NB4 (cell line): ENCODE results near the gene NDUFAF7.
A peak's percentile ranks its signal among the peaks of the same experiment; 100 is the strongest.

ENCODE experiments used
- DNase-seq: peaks from one replicate; pipeline ENCODE4 v3.0.0; 2010; ENCODE audit warnings: low read depth
- H3K4me3 ChIP-seq: one replicate; pipeline ENCODE4 v1.5.1; 2011; ENCODE audit warnings: mild to moderate bottlenecking, low read depth, low read length, moderate library complexity
- CTCF ChIP-seq: IDR thresholded peaks from one replicate; pipeline ENCODE4 v1.5.1; 2012; ENCODE audit warnings: low read depth, low read length
- MAX ChIP-seq: IDR thresholded peaks from 2 replicates; pipeline ENCODE4 v1.6.1; 2011; ENCODE audit warnings: low read depth, low read length
- MYC ChIP-seq: IDR thresholded peaks from 2 replicates; pipeline ENCODE4 v1.6.1; 2011; ENCODE audit warnings: low read depth, low read length
- POLR2A ChIP-seq: IDR thresholded peaks from 2 replicates; pipeline ENCODE4 v1.6.1; 2011; ENCODE audit warnings: mild to moderate bottlenecking; ENCODE audit not compliant: insufficient read length; ENCODE audit errors: extremely low read depth

Gene NDUFAF7

GRCh38 chr2:37226863-37227262 is 4.6 kb upstream of the NDUFAF7 start:
- no peak for DNase-seq
- TF ChIP-seq MYC (no peak), POLR2A (no peak), MAX (no peak), CTCF (no peak)
- peak overlapping the region; percentile 38 for H3K4me3 ChIP-seq

GRCh38 chr2:37228788-37229187 is 2.7 kb upstream of the NDUFAF7 start:
- H3K4me3 ChIP-seq, result peak overlapping the region; percentile 100
- no peak for DNase-seq
- TF ChIP-seq MAX (no peak), POLR2A (no peak)

GRCh38 chr2:37230581-37230980 is 877 bp upstream of the NDUFAF7 start:
- TF ChIP-seq CTCF, result no peak
- no peak for TF ChIP-seq POLR2A
- no peak for TF ChIP-seq MYC
- no peak for TF ChIP-seq MAX
- DNase-seq, result peak; percentile 40

GRCh38 chr2:37232131-37232933 is 874 bp downstream of the NDUFAF7 start:
- TF ChIP-seq POLR2A (no peak), MAX (no peak), CTCF (no peak), MYC (no peak)
- DNase-seq, result peak; percentile 38
- H3K4me3 ChIP-seq, result peak overlapping the region; percentile 100

More at GRCh38 chr2:37230581-37230980, 877 bp upstream of the NDUFAF7 start:
- peak overlapping the region; percentile 100 for H3K4me3 ChIP-seq

GRCh38 chr2:37243435-37243834 is 12.0 kb downstream of the NDUFAF7 start:
- TF ChIP-seq CTCF (no peak), MYC (no peak), POLR2A (no peak), MAX (no peak)
- no peak for DNase-seq
- no peak overlapping the region for H3K4me3 ChIP-seq

GRCh38 chr2:37244017-37244416 is 12.6 kb downstream of the NDUFAF7 start:
- no peak for DNase-seq
- H3K4me3 ChIP-seq, result no peak overlapping the region
- TF ChIP-seq MAX (no peak), POLR2A (no peak), CTCF (no peak), MYC (no peak)
